GM21786 (cell line): ENCODE results near the gene CARMIL3.
"Not testable (repeated sequence)": the region's sequence is repeated elsewhere in the genome, so short reads cannot be mapped to it uniquely, and the experiment has no call there.

Experiments
- ATAC-seq: cut with Tn5 transposase; IDR thresholded peaks from one replicate; pipeline ENCODE4 v1.9.1; 2021; ENCODE audit not compliant: unreplicated experiment

CARMIL3 gene

GRCh38 chr14:24051789-24052655, at the start of gene CARMIL3:
Gene CARMIL3 (plus strand): TSS chr14:24052009. CDS start chr14:24052154, 145 bp downstream.
- peak; percentile 71 for ATAC-seq

GRCh38 chr14:24006471-24006816, 45.4 kb upstream of the CARMIL3 start:
- ATAC-seq: peak; percentile 28

- peak; percentile 83 for ATAC-seq
These were observed 44.8 kb upstream of the CARMIL3 start for GRCh38 chr14:24006817-24007652.

- no peak for ATAC-seq
These were observed 40.8 kb upstream of the CARMIL3 start for GRCh38 chr14:24011051-24011450.

GRCh38 chr14:24012726-24013273, 39.0 kb upstream of the CARMIL3 start:
- ATAC-seq: not testable (repeated sequence)

GRCh38 chr14:24013654-24014514, 37.9 kb upstream of the CARMIL3 start:
- ATAC-seq: no peak

GRCh38 chr14:24015745-24016144, 36.1 kb upstream of the CARMIL3 start:
- not testable (repeated sequence) for ATAC-seq

- not testable (repeated sequence) for ATAC-seq
These were observed 32.8 kb upstream of the CARMIL3 start for GRCh38 chr14:24018978-24019377.

GRCh38 chr14:24019944-24020343, 31.9 kb upstream of the CARMIL3 start:
- ATAC-seq: not testable (repeated sequence)

GRCh38 chr14:24020520-24020919, 31.3 kb upstream of the CARMIL3 start:
- ATAC-seq: not testable (repeated sequence)

- not testable (repeated sequence) for ATAC-seq
These were observed 26.8 kb upstream of the CARMIL3 start for GRCh38 chr14:24024939-24025418.

GRCh38 chr14:24029687-24030086, 22.1 kb upstream of the CARMIL3 start:
- ATAC-seq: not testable (repeated sequence)

GRCh38 chr14:24031331-24031730, 20.5 kb upstream of the CARMIL3 start:
- ATAC-seq: not testable (repeated sequence)

GRCh38 chr14:24032727-24033418, 18.9 kb upstream of the CARMIL3 start:
- ATAC-seq: no peak

- ATAC-seq: peak; percentile 4
These were observed 16.0 kb upstream of the CARMIL3 start for GRCh38 chr14:24035769-24036168.

- ATAC-seq: peak; percentile 59
These were observed 15.4 kb upstream of the CARMIL3 start for GRCh38 chr14:24036169-24036962.

- peak; percentile 4 for ATAC-seq
These were observed 14.7 kb upstream of the CARMIL3 start for GRCh38 chr14:24036963-24037657.

- no peak for ATAC-seq
These were observed 14.2 kb upstream of the CARMIL3 start for GRCh38 chr14:24037658-24038037.
